Upper lobe of left lung (tissue), 4 donors: ENCODE results near the gene GASK1A.

Experiments used
- EP300 ChIP-seq, 4 donors: sonication (generic); formaldehyde crosslinking; IDR thresholded peaks; one replicate each; pipeline ENCODE4 v1.5.1; 2017; ENCODE audit warnings: antibody characterized with exemption in 4 of 4, control low read depth in 2 of 4
- POLR2A ChIP-seq, 4 donors: fragments of 450-650 bp; IDR thresholded peaks; one replicate each; pipeline ENCODE4 v1.5.1; 2016 to 2017; ENCODE audit warnings: antibody characterized with exemption in 4 of 4, mild to moderate bottlenecking in 2 of 4
- POLR2AphosphoS5 ChIP-seq, 2 donors: sonication (generic); formaldehyde crosslinking; IDR thresholded peaks; one replicate each; pipeline ENCODE4 v1.5.1; 2017; ENCODE audit warnings: antibody characterized with exemption in 2 of 2
- TF ChIP-seq, protein P1 (sequence below), 6 experiments: fragments of 450-650 bp in 4 of 6; fragments of 200-600 bp in 2 of 6; sonication (generic) in 2 of 6; IDR thresholded peaks; one replicate each; pipeline ENCODE4 v1.5.1; 2016 to 2019; ENCODE audit warnings: antibody characterized with exemption in 6 of 6

DNA sequence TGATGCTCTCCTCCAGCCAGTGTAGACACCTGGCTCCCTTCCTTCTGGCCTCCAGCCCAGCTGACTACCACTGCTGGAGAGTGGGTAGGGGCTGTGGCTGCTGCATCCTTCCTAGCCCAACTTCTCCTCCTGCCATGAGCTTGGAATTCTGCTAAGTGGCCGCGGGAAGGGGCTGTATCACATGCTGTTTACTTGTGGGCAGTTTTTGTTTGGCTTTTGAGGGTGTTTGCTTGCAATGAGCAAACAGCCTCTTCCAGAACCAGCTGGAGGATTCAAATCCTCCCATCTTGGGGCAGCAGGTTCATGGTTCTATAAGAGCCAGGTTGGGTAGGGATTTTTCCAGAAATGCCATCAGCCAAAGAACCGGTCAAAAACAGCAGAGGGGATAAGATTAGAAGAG lies 9.0 kb downstream of the GASK1A start:
- TF ChIP-seq, protein P1, sequence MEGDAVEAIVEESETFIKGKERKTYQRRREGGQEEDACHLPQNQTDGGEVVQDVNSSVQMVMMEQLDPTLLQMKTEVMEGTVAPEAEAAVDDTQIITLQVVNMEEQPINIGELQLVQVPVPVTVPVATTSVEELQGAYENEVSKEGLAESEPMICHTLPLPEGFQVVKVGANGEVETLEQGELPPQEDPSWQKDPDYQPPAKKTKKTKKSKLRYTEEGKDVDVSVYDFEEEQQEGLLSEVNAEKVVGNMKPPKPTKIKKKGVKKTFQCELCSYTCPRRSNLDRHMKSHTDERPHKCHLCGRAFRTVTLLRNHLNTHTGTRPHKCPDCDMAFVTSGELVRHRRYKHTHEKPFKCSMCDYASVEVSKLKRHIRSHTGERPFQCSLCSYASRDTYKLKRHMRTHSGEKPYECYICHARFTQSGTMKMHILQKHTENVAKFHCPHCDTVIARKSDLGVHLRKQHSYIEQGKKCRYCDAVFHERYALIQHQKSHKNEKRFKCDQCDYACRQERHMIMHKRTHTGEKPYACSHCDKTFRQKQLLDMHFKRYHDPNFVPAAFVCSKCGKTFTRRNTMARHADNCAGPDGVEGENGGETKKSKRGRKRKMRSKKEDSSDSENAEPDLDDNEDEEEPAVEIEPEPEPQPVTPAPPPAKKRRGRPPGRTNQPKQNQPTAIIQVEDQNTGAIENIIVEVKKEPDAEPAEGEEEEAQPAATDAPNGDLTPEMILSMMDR (IDR thresholded peaks at IDR 0.05), result no peak
- no peak for TF ChIP-seq POLR2A (IDR thresholded peaks at IDR 0.05)
- no peak for TF ChIP-seq EP300 (IDR thresholded peaks at IDR 0.05)
- TF ChIP-seq POLR2AphosphoS5 (IDR thresholded peaks at IDR 0.05), result no peak
